Stimulated activated CD8-positive, alpha-beta memory T cell treated with anti-CD3 and anti-CD28 coated beads, Interleukin-12 subunit alpha, Interleukin-12 subunit beta, amount 100 ng/mL, for 24 hours (primary cell): ENCODE results near the gene COLQ.

ENCODE experiments used
- DNase-seq: peaks from one replicate; pipeline ENCODE4 v3.0.0-alpha.2; 2020; ENCODE audit errors: extremely low read depth

COLQ gene

GRCh38 chr3:15455756-15456155, 65.8 kb downstream of the COLQ start:
- no peak for DNase-seq

DNA sequence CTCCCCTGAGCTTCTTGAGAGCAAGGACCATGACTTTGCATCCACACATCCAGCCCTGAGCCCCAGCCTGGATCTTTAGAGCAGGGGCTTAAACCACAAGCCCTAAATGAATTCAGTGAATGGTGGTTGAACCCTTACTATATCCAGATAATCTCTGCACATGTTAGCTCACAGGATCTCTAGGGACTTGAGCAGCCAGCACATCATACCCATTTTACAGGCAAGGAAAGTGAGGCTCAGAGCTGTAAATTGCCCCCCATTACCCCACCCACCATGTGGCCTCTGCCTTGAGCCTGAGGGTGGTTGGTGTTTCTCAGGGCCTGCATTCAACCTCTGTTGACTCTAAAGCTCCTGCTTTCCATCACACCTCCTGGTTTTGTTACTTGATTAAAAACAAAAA, 66.5 kb downstream of the COLQ start:
- no peak for DNase-seq

DNA sequence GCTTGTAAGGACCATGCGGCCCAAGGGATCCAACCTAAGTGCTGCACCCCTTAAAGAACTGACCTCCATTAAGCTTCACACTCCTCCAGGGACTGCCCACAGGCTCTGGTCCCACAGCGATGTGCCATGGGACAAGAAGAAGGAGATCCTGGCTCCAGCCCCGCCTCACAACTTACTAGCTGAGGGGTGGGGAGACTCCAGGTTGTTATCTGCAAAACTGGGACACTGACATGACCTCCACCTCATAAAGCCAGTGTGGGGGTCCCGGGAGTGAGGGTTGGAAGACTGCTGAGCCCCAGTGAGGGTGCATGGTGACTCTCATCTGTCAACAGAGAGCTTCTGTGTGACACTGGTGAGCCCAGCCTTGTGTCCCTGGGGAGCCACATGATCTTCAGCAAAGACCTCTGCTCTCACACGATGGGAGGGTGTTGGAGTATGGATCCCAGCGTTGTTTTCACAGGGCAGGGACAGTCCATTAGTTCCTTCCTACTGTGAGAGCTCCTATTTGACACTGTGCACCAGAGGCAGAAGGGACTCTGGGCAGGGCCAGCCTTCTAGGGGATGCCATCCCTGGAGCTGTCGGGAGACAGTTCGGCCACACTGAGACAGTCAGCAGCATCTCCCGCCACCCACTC, 67.4 kb downstream of the COLQ start:
- DNase-seq = no peak

DNA sequence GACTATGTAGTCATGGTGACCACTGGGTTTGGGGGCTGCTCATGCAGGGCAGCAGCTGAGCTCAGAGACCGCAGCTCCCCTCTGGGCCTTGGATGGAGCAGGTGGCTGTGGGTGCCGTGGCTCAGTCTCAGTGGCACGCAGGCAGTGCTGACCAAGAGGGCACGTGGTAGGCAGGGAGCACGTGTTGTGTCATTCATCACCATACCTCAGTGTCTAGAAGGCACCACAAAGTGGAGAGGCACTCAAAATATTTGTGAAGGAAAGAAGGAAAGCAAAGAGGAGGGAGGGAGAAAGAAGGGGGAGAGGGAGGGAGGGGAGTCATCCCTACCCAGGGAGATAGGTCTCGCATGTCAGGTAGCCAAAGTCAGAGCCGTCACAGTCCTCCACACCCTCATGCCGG, 68.0 kb downstream of the COLQ start:
- DNase-seq = no peak

DNA sequence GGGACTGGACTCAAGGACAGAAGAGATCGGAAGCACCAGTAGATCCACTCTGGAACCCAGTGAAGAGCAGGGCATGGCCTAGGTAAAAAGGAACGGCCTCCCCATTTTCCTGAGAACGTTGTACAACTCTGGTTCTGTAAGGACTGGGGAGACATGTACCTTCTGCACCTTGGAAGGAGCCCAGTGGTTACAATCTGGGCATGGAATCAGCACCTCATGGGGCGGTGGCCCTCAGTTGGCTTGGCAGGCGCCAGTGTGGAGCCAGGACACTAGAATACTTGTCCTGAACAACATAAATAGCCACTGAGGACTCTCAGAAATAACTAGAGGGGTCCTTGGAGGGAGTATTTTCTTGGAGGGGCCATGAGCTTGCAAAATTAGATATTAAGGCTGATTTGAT, 68.5 kb downstream of the COLQ start:
- no peak for DNase-seq

DNA sequence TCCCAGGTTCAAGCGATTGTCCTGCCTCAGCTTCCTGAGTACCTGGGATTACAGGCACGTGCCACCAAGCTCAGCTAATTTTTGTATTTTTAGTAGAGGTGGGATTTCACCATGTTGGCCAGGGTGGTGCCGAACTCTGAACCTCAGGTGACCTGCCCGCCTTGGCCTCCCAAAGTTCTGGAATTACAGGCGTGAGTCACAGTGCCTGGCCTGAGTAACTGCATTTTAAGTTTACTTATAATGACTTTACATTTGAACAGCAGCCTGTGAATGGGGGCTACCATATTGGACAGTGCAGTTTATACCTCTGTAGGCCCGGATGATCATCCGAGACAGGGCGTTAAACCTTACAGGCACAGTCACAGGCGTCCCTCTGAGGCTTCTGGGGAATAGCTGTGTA, 69.3 kb downstream of the COLQ start:
- DNase-seq = no peak

GRCh38 chr3:15451216-15452113, 70.0 kb downstream of the COLQ start:
- no peak for DNase-seq

- DNase-seq = no peak
These were observed 70.9 kb downstream of the COLQ start for GRCh38 chr3:15450438-15451215.

GRCh38 chr3:15449489-15450224, 71.8 kb downstream of the COLQ start:
- DNase-seq = no peak

DNA sequence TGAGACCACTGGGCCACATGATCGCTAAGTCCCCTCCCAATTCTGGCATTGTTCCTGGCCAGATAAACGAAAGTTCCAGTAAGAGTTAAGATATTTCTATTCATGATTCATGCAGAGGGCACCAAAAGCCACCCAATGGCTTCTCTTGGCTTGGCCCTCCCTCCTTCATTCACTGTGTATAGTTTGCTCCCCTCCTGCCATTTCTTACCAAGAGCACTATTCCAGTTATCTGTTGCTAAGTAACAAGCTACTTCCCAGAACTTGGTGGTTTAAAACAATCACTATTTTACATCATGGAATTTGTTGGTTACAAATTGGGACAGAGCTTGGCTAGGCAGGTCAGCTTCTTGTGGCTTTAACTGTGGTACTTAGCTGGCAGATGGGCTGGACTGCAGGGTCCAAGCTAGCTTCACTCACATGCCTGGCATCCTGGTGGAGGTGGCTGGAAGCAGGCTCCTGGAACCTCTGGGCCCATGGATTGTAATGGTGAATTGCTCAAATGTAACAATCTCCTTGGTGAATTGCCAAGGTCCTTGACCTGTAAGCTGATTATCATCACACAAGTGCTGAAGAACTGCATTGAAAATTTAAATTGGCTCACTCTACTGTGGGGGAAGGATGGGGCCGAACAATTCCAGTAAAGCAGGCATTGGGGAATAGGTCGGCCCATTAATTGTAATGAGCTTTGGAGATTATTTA, 77.5 kb downstream of the COLQ start:
- DNase-seq = no peak

GRCh38 chr3:15440891-15441290, 80.6 kb downstream of the COLQ start:
- no peak for DNase-seq

- DNase-seq = no peak
These were observed 82.0 kb downstream of the COLQ start for GRCh38 chr3:15439476-15439875.

GRCh38 chr3:15438983-15439382, 82.5 kb downstream of the COLQ start:
- DNase-seq = no peak

- no peak for DNase-seq
These were observed 85.3 kb downstream of the COLQ start for GRCh38 chr3:15436246-15436645.

DNA sequence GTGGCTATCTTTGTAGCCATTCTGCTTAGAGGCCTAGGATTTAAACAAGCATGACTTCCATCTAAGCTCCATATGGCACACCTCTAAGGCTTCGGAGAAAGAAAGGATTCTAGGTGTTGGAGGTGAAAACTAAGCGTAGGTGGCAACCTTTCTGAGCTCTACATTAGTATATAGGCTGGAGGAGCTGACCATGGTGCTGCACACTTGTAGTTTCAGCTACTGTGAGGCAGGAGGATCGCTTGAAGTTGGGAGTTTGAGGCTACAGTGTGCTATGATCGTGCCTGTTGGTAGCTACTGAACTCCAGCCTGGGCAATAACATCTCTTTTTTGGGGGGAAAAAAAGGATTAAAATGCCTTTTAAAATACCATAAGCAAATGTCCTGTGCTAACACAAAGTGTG, 86.8 kb downstream of the COLQ start:
- DNase-seq = no peak

DNA sequence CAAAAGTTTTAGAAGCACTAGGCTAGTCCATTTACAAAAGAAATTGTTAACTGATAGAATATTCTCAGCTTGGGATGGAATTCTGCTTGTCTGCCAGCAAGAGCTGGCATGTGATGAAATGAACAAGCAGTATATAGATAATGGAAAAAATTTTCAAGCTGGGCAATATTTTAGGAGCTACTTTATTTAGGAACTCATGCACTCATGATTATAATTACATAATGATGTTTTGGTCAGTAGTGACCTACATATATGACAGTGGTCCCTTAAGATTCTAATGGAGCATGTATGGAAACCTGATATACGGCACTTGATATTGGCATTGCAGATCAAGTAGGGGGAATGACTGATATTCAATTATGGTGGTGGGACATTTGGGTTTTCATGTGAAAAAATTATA, 88.0 kb downstream of the COLQ start:
- DNase-seq = no peak

DNA sequence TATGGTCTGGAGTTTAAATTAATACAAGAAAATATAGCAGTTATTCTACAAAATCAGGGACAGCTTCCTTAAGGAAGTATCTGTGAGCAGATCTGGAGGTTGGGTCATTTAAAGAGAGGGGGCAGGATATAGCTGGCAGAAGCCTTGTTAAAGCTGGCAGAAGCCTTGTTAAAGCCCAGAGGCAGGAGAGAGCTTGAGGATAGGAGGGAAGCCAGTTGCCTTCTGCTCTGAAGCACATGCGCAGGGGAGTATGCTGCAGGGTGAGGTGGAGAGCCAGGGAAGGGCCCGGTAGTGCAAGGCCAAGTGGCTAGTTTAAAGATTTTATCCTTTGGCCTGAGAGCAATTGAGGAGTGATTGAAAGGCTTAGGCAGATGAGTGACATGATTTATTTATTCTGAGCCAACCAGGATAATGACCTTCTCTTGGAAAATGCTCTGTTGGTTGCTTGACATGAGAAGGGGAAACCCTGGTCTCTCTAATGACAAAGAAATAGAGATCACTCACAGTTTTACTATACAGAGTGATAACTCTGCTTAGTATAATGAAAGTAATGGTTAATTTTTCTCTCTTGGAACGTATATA, 90.2 kb downstream of the COLQ start:
- DNase-seq = no peak

- no peak for DNase-seq
These were observed 90.9 kb downstream of the COLQ start for GRCh38 chr3:15430624-15431023.

DNA sequence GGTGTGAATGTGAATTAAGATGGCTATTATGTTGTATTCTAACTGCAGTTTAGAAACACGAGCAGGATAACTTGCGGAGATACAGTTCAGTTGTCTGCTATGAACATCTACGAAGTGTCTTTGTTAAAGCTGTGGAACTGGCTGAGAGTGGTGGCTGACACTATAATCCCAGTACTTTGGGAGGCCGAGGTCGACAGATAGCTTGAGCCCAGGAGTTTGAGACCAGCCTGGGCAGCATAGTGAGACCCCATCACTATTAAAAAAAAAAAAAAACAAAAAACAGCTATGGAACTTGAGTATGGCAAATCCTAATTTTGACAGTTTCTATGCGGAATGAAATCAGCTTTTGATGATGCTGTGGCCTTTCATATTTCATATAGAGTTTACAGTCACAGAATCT, 92.4 kb downstream of the COLQ start:
- DNase-seq = no peak

- no peak for DNase-seq
These were observed 93.0 kb downstream of the COLQ start for GRCh38 chr3:15428539-15428938.

DNA sequence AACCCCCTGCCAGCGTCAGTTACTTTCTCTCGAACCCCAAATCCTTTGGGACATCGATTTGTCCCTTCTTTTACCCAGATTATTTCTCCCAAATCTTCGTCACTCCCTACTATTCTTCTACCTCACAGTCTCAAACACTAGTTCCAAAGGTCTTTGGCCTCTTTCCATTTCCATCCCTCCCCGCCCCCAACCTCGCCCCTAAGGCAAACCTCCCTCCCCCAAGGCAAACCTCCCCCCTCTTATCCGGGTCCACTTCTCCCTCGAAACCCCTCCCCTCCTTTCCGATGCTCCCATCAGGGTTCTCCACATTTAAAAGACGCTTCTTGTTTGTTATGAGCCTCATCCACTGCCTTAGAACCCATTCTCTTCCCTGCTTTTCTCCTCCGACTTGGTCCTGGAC, 93.5 kb downstream of the COLQ start:
- no peak for DNase-seq
